Ascending aorta (tissue), 2 donors: ENCODE data around the gene ADCK1. TPM values are rescaled to one million over a fixed set of nuclear protein-coding genes. Genes with fewer than 3 reads are reported as not detected.

Source experiments
- DNase-seq, 2 donors: peaks; one replicate each; pipeline ENCODE4 v3.0.0-alpha.2; 2019; ENCODE audit warnings: low spot score in 2 of 2
- H3K27ac ChIP-seq, 2 donors: fragments of 200-600 bp; sonication (generic); one replicate each; pipeline ENCODE4 v1.5.1; 2016 to 2017; ENCODE audit warnings: mild to moderate bottlenecking in 1 of 2
- H3K27me3 ChIP-seq: fragments of 200-600 bp; sonication (generic); one replicate; pipeline ENCODE4 v1.5.1; 2017
- H3K36me3 ChIP-seq, 2 donors: fragments of 200-600 bp; sonication (generic); one replicate each; pipeline ENCODE4 v1.5.1; 2016
- H3K4me1 ChIP-seq, 2 donors: fragments of 200-600 bp; sonication (generic); one replicate each; pipeline ENCODE4 v1.5.1; 2016 to 2017; ENCODE audit warnings: mild to moderate bottlenecking in 1 of 2
- H3K4me3 ChIP-seq, 2 donors: fragments of 200-600 bp; sonication (generic); one replicate each; pipeline ENCODE4 v1.5.1; 2016 to 2017; ENCODE audit warnings: mild to moderate bottlenecking in 1 of 2
- H3K9me3 ChIP-seq, 2 donors: fragments of 200-600 bp; sonication (generic); one replicate each; pipeline ENCODE4 v1.5.1; 2016
- intact Hi-C: fragments of 100-400 bp; cut with DNase I; formaldehyde crosslinking; loops from one replicate; pipeline ENCODE4 v1.15.1; 2023
- total RNA-seq: library from RNA; depleted of rRNA; stranded (reverse); fragments of >200 nt; gene quantifications from one replicate; pipeline ENCODE4 v1.1.0, GENCODE V29; 2016
- TF ChIP-seq, protein P1 (sequence below), 3 experiments: fragments of 200-600 bp in 2 of 3; fragments of 450-650 bp in 1 of 3; sonication (generic) in 2 of 3; IDR thresholded peaks; one replicate each; pipeline ENCODE4 v1.5.1; 2016 to 2019; ENCODE audit warnings: antibody characterized with exemption in 3 of 3, mild to moderate bottlenecking in 1 of 3, moderate library complexity in 1 of 3

ADCK1 gene
- total RNA-seq, 1 donor from 2014 or later = 0.43 TPM

DNA sequence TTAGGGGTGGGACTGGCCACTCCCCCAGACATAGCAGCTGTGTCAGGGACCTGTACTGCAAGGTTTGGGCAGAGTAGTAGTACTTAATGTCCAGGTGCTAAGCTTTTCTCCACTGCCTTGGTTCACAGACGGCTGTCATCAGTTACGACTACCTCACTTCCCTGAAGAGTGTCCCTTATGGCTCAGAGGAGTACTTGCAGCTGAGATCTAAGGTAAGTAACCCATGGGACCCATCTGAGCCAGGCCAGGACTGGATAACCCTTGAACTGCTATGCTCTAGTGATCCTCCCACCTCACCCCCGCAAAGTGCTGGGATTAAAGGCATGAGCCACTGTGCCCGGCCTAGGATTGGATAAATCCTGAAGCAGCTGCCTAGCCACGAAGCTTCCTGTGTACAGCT lies 22.4 kb downstream of the ADCK1 start:
- TF ChIP-seq, protein P1, sequence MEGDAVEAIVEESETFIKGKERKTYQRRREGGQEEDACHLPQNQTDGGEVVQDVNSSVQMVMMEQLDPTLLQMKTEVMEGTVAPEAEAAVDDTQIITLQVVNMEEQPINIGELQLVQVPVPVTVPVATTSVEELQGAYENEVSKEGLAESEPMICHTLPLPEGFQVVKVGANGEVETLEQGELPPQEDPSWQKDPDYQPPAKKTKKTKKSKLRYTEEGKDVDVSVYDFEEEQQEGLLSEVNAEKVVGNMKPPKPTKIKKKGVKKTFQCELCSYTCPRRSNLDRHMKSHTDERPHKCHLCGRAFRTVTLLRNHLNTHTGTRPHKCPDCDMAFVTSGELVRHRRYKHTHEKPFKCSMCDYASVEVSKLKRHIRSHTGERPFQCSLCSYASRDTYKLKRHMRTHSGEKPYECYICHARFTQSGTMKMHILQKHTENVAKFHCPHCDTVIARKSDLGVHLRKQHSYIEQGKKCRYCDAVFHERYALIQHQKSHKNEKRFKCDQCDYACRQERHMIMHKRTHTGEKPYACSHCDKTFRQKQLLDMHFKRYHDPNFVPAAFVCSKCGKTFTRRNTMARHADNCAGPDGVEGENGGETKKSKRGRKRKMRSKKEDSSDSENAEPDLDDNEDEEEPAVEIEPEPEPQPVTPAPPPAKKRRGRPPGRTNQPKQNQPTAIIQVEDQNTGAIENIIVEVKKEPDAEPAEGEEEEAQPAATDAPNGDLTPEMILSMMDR (IDR thresholded peaks at IDR 0.05) = no peak
- Histone ChIP-seq H3K36me3 (peaks cover 9 to 19% of the 10 kb centered on the region in 2 donors), H3K4me1 (no peaks in the 10 kb centered on the region), H3K27ac (no peak overlapping the region), H3K4me3 (no peak overlapping the region), H3K27me3 (no peaks in the 10 kb centered on the region), H3K9me3 (no peaks in the 10 kb centered on the region)
- intact Hi-C loops = no loop called here
- DNase-seq = no peak

DNA sequence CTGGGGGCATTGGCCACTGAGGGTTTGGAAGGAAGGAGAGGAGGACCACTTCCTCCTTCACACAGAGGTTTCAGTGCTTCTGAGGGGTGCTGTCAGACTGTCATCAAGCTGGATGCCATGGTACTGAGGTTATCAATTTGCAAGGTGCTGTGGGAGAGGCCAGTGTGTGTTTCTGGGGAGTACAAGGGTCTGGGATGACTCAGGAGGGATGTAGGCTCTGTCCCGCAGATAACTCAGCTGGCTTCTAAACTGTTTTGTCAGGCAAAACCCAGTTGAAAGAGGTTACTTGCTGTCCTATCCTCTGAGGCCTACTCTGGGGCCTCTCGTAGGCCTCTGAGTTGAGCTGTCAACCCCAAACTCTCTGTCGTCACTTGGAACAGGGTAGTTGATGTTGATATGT lies 22.8 kb downstream of the ADCK1 start:
- H3K27ac ChIP-seq = no peak overlapping the region
- no peak for DNase-seq
- H3K9me3 ChIP-seq = no peaks in the 10 kb centered on the region
- intact Hi-C loops = no loop called here
- TF ChIP-seq, protein P1 (IDR thresholded peaks at IDR 0.05) = no peak
- no peak overlapping the region for H3K4me3 ChIP-seq
- peaks cover 9 to 19% of the 10 kb centered on the region in 2 donors for H3K36me3 ChIP-seq
- H3K27me3 ChIP-seq = no peaks in the 10 kb centered on the region
- H3K4me1 ChIP-seq = no peaks in the 10 kb centered on the region

DNA sequence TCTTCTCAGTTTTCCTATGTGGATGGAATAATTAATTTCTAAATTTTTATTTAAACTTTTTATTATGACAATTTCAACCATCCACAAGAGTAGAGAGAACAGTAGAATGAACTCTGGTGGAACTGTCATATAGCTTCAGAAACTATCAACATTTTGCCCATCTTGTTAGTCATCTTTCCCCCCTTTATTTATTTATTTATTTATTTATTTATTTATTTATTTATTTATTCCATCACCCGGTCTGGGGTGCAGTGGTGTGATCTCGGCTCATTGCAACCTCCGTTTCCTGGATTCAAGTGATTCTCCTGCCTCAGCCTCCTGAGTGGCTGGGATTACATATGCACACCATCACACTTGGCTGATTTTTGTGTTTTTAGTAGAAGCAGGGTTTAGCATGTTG lies 23.5 kb downstream of the ADCK1 start:
- no peak for DNase-seq
- H3K4me1 ChIP-seq = no peaks in the 10 kb centered on the region
- TF ChIP-seq, protein P1 (IDR thresholded peaks at IDR 0.05) = no peak
- H3K36me3 ChIP-seq = peaks cover 9 to 19% of the 10 kb centered on the region in 2 donors
- intact Hi-C loops = no loop called here
- H3K9me3 ChIP-seq = no peaks in the 10 kb centered on the region
- H3K27me3 ChIP-seq = no peaks in the 10 kb centered on the region
- no peak overlapping the region for H3K4me3 ChIP-seq
- H3K27ac ChIP-seq = no peak overlapping the region

DNA sequence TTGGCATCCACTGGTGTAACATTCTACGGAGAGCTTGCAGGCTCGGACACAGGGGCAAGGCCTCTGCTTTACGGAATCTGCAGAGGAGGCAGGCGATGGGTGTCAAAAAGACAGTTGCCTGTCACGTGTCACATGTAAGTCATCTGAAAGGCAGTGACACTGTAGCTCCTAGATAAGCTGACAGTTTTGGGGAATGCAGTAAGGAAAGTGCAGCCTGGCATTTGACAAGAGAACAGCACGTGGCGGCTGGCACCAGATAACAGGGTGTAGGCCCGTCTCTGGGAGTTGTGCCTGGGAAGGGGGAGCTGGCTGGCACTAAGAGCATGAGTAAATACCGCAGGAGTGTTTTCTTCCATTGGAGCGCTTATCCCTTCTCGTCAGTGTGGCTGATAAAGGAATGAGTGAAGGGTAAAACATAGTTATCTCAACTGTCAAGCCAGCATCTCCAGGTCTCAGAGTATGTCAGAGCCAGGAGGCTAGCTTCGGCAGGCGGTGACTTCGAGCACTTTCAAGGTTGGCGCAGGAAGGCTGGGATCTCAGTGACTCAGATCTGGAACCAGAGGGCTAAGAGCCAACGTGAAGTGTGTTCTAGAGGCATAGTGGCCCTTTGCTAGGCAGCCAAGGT lies 26.1 kb downstream of the ADCK1 start:
- TF ChIP-seq, protein P1 (IDR thresholded peaks at IDR 0.05) = no peak
- intact Hi-C loops = no loop called here
- H3K27me3 ChIP-seq = no peaks in the 10 kb centered on the region
- H3K4me1 ChIP-seq = no peaks in the 10 kb centered on the region
- no peak overlapping the region for H3K27ac ChIP-seq
- H3K36me3 ChIP-seq = peaks cover 7 to 11% of the 10 kb centered on the region in 2 donors
- no peak for DNase-seq
- H3K4me3 ChIP-seq = no peak overlapping the region
- no peaks in the 10 kb centered on the region for H3K9me3 ChIP-seq

DNA sequence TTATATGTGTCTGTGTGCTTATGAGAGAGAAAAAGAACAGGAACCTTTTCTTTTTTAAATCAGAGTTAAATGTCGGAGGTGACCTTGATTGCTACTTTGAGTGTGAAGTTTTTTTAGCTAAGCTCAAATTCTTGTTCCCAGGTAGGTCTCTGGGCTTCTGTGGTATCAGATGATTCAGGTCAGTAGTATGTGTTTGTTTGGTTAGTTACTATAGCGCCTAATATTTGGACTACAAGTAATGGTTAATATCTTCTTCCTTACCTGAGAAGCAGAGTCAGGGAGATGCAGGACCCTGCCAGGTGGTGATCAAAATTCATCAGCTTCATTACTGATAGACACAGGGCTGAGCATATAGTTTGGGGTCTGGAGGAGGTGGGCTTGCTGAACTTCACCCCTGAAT lies 30.8 kb downstream of the ADCK1 start:
- Histone ChIP-seq H3K36me3 (peaks cover 4 to 18% of the 10 kb centered on the region in 2 donors), H3K4me1 (no peaks in the 10 kb centered on the region), H3K9me3 (no peaks in the 10 kb centered on the region), H3K4me3 (no peak overlapping the region), H3K27ac (no peak overlapping the region), H3K27me3 (no peaks in the 10 kb centered on the region)
- TF ChIP-seq, protein P1 (IDR thresholded peaks at IDR 0.05) = no peak
- intact Hi-C loops = no loop called here
- DNase-seq = no peak

DNA sequence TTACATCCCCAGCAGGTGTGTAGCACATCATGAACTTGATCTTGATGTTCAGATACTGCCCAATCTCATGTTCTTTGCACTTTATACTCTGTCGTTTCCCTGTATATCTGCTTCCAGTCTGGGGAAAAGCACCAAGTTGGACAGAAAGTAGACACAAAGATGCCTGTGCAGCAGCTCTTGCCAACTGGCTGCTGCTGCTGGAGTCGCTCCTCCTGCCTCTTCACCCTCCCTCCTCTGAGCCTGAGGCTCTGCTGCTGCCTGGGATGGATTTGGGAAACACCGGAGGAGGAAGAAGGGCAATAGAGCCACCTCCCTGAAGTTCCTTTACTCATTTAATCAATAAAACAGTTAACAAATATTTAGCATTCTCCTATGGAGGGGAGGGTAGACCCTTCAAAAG lies 32.4 kb downstream of the ADCK1 start:
- H3K4me1 ChIP-seq = no peaks in the 10 kb centered on the region
- intact Hi-C loops = no loop called here
- H3K36me3 ChIP-seq = peaks cover 4 to 18% of the 10 kb centered on the region in 2 donors
- no peak overlapping the region for H3K27ac ChIP-seq
- no peak overlapping the region for H3K4me3 ChIP-seq
- TF ChIP-seq, protein P1 (IDR thresholded peaks at IDR 0.05) = no peak
- no peak for DNase-seq
- H3K9me3 ChIP-seq = no peaks in the 10 kb centered on the region
- H3K27me3 ChIP-seq = no peaks in the 10 kb centered on the region
